NT2/D1 (cell line): ENCODE measurements around the gene IER5.

Experiments used
- SUZ12 ChIP-seq: IDR thresholded peaks from 2 replicates; pipeline ENCODE4 v1.6.1; 2011; ENCODE audit not compliant: insufficient read length, insufficient read depth; ENCODE audit errors: extremely low read depth
- ZNF274 ChIP-seq: IDR thresholded peaks from 2 replicates; pipeline ENCODE4 v1.6.1; 2011; ENCODE audit warnings: mild to moderate bottlenecking, low read depth, low read length

DNA sequence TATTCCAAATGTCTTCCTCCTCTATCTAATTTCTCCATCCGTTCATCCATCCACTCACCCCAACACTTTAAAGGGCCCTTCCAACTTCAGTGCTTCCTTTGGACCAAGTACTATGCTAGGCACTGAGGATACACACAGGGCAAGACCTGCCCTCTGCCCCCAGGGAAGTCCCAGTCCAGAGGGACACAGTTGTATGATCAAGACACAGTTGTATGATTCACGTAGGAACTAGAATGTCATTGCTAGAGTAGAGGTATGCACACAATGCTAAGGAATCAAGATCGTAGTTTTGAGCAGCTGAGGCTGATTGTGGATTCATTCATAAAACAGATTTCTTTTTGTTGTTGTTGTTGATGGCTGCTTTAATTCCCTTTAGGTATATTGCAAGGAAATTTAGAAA is 11.6 kb upstream of the IER5 start:
- no peak for TF ChIP-seq ZNF274
- TF ChIP-seq SUZ12: no peak
